Measurements from ENCODE around the gene CDKL4.
A peak's percentile ranks its signal among the peaks of the same experiment; 100 is the strongest.
"Not testable (repeated sequence)": the region's sequence is repeated elsewhere in the genome, so short reads cannot be mapped to it uniquely, and the experiment has no call there.

Gene CDKL4

DNA sequence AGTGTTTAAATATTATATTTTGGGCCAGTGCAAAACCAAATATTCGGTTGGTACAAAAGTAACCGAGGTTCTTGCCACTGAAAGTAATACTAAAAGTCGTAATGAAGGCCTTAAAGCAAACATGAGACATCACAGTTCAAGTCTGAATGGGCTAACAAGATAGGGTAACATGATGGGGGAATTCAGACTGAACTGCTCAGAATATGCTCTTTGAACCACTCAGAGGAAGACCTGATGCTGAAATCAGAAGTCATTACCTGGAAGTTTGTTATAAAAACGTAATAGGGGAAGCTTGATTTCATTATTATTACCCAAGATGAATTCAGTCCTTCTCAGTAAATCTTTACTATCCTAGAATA is 26.6 kb downstream of the CDKL4 start:
- peak overlapping the region; percentile 97 for H3K27ac Mint-ChIP-seq
- no peaks in the 10 kb centered on the region for H3K36me3 Mint-ChIP-seq (ENCODE audit: low read depth)
- peak overlapping the region; percentile 78 for H3K4me3 Mint-ChIP-seq
- H3K9me3 Mint-ChIP-seq: no peaks in the 10 kb centered on the region
- no peaks in the 10 kb centered on the region for H3K27me3 Mint-ChIP-seq
- H3K4me1 Mint-ChIP-seq (ENCODE audit: low read depth): peaks cover 64% of the 10 kb centered on the region

DNA sequence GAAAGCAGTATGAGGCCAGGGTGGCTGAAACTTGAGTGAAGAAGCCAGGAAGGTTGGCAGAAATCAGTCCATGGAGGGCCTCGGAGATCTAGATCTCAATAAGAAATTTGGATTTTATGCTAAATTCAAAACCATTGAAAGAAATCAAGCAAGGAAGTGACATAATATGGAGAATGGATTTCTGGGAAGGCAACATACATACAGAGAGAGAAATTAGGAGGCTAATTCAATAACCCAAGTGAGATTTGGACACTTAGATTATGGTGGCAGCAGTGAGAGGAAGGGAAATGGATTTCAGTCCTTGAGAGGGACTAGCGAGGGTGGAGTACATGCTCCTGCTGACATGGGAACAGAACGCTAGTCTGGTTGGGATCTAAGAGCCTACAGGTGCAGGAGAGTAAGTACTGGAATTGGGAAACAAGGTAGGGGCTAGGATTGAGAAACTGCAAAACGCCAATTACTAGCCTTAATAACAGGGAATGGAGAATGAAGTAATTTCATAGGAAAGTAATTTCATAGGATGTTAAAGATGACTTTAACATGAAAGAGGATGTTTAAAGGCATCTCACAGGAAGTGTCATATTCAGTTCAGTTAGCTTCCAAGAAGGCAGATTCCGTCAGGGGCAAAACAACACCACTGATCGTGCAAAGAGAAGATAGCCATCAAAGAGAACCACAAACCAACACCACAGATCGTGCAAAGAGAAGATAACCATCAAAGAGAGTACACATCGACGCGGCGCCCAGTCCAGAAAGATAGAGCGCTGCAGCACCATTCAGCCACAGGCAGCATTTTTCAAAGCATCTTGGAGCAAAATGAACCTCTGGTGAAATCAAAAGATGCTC is 27.2 kb downstream of the CDKL4 start:
- H3K36me3 Mint-ChIP-seq (ENCODE audit: low read depth): no peaks in the 10 kb centered on the region
- H3K4me1 Mint-ChIP-seq (ENCODE audit: low read depth): peaks cover 68% of the 10 kb centered on the region
- no peaks in the 10 kb centered on the region for H3K27me3 Mint-ChIP-seq
- peak overlapping the region; percentile 97 for H3K27ac Mint-ChIP-seq
- no peaks in the 10 kb centered on the region for H3K9me3 Mint-ChIP-seq
- H3K4me3 Mint-ChIP-seq: peak overlapping the region; percentile 78

DNA sequence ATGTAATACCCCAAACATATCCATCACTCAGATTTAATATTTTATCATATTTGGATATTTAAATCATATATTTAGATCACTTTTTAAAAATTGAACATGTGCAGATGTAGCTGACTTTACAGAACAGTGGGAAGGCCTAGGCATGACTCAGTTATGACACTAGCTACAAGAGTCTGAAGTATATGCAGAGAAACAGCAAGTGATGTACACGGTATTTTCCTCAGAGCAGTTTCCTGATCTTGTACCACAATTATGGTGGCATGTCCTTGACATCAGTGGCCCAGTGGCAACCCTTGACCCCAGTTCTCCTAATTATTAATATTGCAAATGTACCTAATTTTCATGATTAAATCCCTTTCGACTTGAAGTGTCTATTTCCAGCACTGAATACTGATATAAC is 28.2 kb downstream of the CDKL4 start:
- H3K27me3 Mint-ChIP-seq: no peaks in the 10 kb centered on the region
- peaks cover 75% of the 10 kb centered on the region for H3K4me1 Mint-ChIP-seq (ENCODE audit: low read depth)
- H3K36me3 Mint-ChIP-seq (ENCODE audit: low read depth): no peaks in the 10 kb centered on the region
- H3K27ac Mint-ChIP-seq: peak overlapping the region; percentile 97
- H3K4me3 Mint-ChIP-seq: no peak overlapping the region
- no peaks in the 10 kb centered on the region for H3K9me3 Mint-ChIP-seq

DNA sequence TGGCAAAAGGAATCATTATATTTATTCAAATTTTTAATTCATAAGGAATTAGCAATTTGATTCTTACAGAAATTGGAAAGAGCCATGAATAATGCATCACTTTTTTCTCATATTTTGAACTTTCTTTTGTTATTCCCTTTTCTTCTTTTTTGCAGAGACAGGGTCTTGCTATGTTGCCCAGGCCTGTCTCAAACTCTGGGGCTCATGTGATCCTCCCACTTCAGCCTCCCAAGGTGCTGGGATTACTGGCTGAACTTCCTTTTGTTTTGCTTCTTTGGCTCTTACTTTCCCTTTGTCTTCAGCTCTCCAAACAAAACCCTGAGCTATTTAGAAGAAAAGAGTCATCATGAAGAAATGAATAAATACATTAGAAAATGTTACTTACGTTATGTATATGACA is 30.8 kb downstream of the CDKL4 start:
- Mint-ChIP-seq H3K27me3 (no peaks in the 10 kb centered on the region), H3K4me1 (ENCODE audit: low read depth) (peaks cover 55% of the 10 kb centered on the region), H3K36me3 (ENCODE audit: low read depth) (no peaks in the 10 kb centered on the region), H3K27ac (no peak overlapping the region), H3K4me3 (no peak overlapping the region), H3K9me3 (no peaks in the 10 kb centered on the region)

DNA sequence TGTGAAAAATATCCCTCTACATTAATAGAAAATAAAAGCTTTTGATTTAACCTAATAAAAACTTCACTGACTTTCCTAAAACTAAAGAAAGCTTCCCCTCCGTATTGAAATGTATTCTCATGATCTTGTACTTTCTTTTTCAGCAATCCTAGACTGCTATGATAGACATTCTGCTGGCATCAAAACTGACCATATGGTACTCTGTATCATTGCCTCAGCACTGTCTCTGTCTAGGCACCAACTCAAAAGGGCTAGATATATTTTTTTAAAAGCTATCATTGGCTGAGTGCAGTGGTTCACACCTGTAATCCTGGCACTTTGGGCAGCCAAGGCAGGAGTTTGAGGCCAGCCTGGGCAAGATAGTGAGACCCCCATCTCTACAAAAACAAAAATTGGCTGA is 32.9 kb downstream of the CDKL4 start:
- no peaks in the 10 kb centered on the region for H3K36me3 Mint-ChIP-seq (ENCODE audit: low read depth)
- H3K27ac Mint-ChIP-seq: no peak overlapping the region
- H3K27me3 Mint-ChIP-seq: no peaks in the 10 kb centered on the region
- H3K4me1 Mint-ChIP-seq (ENCODE audit: low read depth): peaks cover 33% of the 10 kb centered on the region
- no peak overlapping the region for H3K4me3 Mint-ChIP-seq
- no peaks in the 10 kb centered on the region for H3K9me3 Mint-ChIP-seq

DNA sequence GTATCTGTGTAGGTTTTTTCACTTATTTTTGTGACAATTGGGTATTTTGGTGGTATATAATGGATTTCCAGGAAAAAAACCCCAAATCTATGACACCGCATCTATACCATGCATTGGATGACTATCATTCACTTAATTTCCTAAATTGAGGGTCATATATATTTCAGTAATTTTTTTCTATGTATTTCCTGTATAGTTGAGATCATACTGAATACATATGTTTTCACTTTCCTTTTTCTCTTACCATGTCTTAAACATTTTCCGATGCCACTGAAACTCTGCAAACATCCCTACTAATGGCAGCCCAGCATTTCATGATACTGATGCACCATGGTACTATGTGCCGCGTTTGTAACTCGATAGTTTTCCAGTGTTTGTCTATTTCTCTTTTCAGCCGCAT is 40.4 kb downstream of the CDKL4 start:
- Mint-ChIP-seq H3K36me3 (ENCODE audit: low read depth) (no peaks in the 10 kb centered on the region), H3K27me3 (no peaks in the 10 kb centered on the region), H3K4me3 (no peak overlapping the region), H3K4me1 (ENCODE audit: low read depth) (peaks cover 17% of the 10 kb centered on the region), H3K9me3 (peaks cover 15% of the 10 kb centered on the region), H3K27ac (no peak overlapping the region)

DNA sequence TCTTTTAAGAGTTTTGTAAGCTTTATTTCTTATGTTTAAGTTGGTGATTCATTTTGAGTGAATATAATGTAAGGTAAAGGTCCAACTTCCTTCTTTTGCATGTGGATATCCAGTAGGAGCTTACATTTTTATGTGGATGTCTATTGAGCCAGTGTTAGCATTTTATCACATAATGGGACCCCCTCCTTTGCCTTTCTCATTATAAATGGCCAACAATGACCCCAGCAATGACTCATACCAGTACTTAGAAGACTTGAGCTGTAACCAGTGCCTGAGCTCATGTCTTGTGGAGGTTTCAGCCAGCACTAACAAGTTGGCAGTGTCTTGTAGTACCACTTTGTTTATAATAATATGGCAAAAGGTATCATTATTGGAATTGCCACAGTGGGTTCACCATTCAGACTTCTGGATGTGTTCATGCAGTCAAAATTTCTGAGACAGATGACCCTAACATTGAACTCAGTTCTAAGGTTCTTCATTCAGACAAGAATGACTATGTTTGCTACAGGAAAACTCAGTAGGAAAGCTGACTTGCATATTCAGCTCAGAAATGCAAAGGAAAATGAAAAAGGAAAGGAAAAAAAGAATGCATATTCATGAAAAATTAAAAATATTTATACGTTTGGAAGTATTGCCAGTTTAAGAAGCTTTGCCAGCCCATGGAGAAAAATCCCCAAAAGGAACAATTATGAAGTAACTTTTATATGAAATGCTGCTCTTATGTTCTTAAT is 41.0 kb downstream of the CDKL4 start:
- no peaks in the 10 kb centered on the region for H3K27me3 Mint-ChIP-seq
- H3K4me3 Mint-ChIP-seq: no peak overlapping the region
- H3K36me3 Mint-ChIP-seq (ENCODE audit: low read depth): no peaks in the 10 kb centered on the region
- peaks cover 18% of the 10 kb centered on the region for H3K9me3 Mint-ChIP-seq
- H3K27ac Mint-ChIP-seq: no peak overlapping the region
- peaks cover 17% of the 10 kb centered on the region for H3K4me1 Mint-ChIP-seq (ENCODE audit: low read depth)

DNA sequence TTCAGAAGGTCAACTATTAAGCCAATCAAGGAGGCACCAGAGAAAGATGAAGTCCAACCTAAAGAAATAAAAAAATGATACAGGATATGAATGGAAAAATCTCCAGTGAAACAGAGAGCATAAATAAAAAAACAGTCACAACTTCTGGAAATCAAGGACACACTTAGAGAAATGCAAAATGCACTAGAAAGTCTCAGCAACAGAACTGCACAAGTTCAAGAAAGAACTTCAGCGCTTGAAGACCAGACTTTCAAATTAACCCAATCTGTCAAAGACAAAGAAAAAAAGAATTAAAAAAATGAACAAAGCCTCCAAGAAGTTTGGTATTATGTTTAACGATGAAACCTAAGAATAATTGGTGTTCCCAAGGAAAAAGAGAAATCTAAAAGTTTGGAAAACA is 46.8 kb downstream of the CDKL4 start:
- not testable (repeated sequence) for H3K36me3 Mint-ChIP-seq (ENCODE audit: low read depth); H3K27me3 Mint-ChIP-seq; H3K27ac Mint-ChIP-seq; H3K4me1 Mint-ChIP-seq (ENCODE audit: low read depth); H3K4me3 Mint-ChIP-seq
- H3K9me3 Mint-ChIP-seq: peaks cover 25% of the 10 kb centered on the region

DNA sequence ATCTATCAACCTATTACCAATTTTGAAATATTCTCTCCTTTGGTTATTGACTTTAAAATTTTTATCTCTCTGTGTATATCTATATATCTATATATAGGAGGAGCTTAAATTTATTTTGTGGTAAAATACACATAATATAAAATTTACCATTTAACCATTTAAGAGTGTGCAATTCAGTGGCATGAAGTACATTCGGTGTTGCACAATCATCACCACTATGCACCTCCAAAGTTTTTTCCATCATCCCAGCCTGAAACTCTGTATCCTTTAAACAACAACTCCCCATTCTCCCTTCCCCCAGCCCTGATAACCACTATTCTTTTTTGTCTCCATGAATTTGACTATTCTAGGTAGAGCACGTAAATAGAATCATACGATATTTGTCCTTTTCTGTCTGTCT is 49.1 kb downstream of the CDKL4 start:
- H3K4me3 Mint-ChIP-seq: no peak overlapping the region
- no peaks in the 10 kb centered on the region for H3K36me3 Mint-ChIP-seq (ENCODE audit: low read depth)
- H3K27ac Mint-ChIP-seq: no peak overlapping the region
- no peaks in the 10 kb centered on the region for H3K4me1 Mint-ChIP-seq (ENCODE audit: low read depth)
- H3K9me3 Mint-ChIP-seq: peaks cover 17% of the 10 kb centered on the region
- no peaks in the 10 kb centered on the region for H3K27me3 Mint-ChIP-seq

DNA sequence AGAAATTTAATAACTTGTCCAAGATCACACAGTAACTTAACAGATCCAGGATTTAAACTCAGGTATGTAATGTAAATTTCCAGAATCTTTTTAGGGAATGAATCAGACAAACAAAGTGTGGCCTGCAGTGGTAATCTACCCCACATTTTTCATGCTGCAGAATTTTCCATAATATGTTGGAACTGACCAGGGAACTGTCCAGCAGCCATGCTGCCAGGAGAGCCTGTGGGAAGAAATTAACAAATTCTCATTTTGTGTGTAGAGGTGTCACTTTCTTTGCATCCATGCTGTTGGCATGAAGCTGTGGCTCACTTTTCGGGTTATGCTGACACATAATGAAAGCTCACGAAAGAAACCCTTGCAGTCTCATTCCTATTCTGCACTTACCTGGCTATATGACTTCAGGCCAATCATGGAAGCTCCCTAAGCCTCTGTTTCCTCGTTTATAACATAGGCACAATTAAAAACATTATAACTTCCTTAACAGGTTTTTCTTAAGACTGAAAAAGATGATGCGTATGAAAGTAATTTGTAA is 54.7 kb downstream of the CDKL4 start:
- Mint-ChIP-seq H3K27ac (no peak overlapping the region), H3K4me3 (no peak overlapping the region), H3K27me3 (no peaks in the 10 kb centered on the region), H3K36me3 (ENCODE audit: low read depth) (no peaks in the 10 kb centered on the region), H3K9me3 (no peaks in the 10 kb centered on the region), H3K4me1 (ENCODE audit: low read depth) (no peaks in the 10 kb centered on the region)

DNA sequence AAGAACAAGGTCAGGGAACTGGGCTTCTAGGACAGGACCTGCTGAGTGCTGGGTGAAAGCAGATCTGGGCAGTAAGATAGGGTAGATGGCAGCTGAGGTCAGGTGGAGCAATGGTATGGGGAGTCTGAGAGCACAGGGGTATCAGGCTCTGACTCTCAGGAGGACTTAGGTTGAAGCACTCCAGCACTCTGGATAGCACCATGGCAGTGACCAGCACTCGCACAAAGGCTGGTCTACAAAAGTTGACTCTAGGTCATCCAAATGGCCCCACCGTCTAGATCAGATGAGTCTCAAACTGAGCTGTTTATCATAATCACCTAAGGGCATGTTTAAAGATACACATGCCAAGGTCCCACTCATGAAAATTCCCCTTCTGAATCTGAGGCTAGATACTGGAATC is 60.1 kb downstream of the CDKL4 start:
- Mint-ChIP-seq H3K27me3 (no peaks in the 10 kb centered on the region), H3K9me3 (no peaks in the 10 kb centered on the region), H3K27ac (no peak overlapping the region), H3K4me1 (ENCODE audit: low read depth) (no peaks in the 10 kb centered on the region), H3K36me3 (ENCODE audit: low read depth) (no peaks in the 10 kb centered on the region), H3K4me3 (no peak overlapping the region)

DNA sequence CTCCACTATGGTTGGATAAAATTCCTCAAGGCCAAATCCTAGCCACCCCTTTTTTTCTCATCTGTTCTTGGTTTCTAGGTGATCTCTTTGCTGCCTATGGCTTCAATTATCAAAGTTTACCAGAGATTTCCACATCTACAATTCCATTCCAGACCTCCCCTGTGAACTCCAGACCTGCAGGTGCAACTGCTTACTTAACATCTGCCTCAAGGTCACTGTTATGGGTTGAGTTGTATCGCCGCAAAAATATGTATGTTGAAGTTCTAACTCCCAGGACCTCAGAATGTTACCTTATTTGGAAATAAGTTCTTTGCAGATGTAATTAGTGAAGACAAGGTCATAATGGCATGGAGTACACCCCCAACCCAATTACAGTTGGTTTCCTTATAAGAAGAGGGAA is 62.5 kb downstream of the CDKL4 start:
- Mint-ChIP-seq H3K27me3 (no peaks in the 10 kb centered on the region), H3K4me3 (no peak overlapping the region), H3K27ac (no peak overlapping the region), H3K36me3 (ENCODE audit: low read depth) (no peaks in the 10 kb centered on the region), H3K4me1 (ENCODE audit: low read depth) (no peaks in the 10 kb centered on the region), H3K9me3 (no peaks in the 10 kb centered on the region)

DNA sequence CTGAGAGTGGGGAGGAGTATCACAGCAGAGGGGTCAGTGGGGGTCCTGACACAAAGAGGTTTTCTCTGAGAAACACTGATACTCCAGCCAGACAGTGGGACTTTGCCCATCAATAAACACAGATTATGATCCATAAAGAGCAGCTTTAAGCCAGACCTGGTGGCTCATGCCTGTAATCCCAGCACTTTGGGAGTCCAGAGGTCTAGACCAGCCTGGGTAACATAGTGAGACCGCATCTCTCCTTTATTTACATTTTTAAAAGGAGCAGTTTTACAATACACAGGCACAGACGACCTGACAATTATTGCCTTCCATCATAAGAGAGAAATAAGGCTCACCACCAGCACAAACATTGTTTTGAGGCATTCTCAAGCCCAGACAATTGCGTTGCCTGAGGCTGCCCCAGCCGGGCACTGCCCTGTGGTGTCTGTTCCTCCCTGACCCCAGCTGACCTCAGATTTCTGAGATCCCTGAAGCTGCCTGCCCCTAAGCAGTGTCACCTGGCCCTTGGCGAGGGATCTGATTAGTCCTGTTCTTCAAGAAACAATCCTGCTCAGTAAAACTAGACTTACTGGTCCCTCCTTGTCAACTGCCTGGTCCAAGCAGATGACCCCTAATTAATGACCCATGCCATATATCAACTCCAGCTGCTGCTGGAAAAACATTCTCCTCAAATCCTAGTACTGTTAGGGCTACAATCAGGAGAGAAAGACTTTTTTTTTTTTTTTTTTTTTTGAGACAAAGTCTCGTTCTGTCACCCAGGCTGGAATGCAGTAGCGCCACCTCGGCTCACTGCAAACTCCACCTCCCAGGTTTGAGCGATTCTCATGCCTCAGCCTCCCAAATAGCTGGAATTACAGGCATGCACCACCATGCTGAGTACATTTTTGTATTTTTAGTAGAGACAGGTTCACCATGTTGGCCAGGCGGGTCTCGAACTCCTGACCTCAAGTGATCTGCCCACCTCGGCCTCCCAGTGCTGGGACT is 63.5 kb downstream of the CDKL4 start:
- Mint-ChIP-seq H3K27ac (no peak overlapping the region), H3K27me3 (no peaks in the 10 kb centered on the region), H3K9me3 (no peaks in the 10 kb centered on the region), H3K4me3 (no peak overlapping the region), H3K4me1 (ENCODE audit: low read depth) (no peaks in the 10 kb centered on the region), H3K36me3 (ENCODE audit: low read depth) (no peaks in the 10 kb centered on the region)

DNA sequence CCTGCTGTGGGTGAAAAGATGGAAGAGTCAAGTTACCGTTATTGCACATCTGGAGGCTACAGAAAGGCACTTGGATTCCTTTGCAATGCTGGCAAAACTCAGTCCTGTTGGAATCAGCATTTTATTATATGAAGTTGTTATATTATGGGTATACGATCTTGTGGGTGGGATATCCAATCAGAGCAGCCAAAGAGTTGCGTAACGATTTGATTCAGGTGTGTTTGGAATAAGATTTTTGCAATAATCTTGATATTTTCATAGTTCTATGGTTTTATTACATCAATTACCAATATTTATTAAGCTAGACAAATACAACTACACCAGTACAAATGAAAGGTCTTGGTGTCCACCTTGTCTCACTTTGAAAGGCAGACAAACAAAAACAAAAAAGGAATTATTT is 65.0 kb downstream of the CDKL4 start:
- Mint-ChIP-seq H3K27ac (no peak overlapping the region), H3K4me1 (ENCODE audit: low read depth) (no peaks in the 10 kb centered on the region), H3K4me3 (no peak overlapping the region), H3K27me3 (no peaks in the 10 kb centered on the region), H3K36me3 (ENCODE audit: low read depth) (no peaks in the 10 kb centered on the region), H3K9me3 (no peaks in the 10 kb centered on the region)

DNA sequence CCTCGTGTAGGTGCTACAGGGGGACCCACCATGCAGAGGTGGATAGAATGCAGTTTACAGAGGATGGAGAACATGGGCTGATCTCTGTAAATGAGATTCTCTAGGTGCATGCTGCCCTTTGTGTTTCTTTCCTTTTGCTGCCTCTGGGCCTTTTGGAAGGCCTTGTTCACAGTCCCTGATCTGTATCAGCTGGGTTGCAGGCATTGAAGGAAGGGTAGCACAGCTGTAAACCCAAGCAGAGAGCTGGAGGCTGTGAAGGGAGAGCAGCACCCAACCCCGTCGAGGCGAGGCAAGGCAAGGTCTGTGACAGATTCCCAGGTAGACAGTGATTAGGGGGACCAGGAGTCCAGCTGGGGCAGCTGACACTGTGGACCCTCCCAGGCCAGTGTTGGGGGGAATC is 66.8 kb downstream of the CDKL4 start:
- no peaks in the 10 kb centered on the region for H3K27me3 Mint-ChIP-seq
- no peaks in the 10 kb centered on the region for H3K36me3 Mint-ChIP-seq (ENCODE audit: low read depth)
- no peak overlapping the region for H3K4me3 Mint-ChIP-seq
- no peaks in the 10 kb centered on the region for H3K9me3 Mint-ChIP-seq
- H3K27ac Mint-ChIP-seq: no peak overlapping the region
- no peaks in the 10 kb centered on the region for H3K4me1 Mint-ChIP-seq (ENCODE audit: low read depth)
